ENCODE data around the gene MTARC2.
A peak's percentile ranks its signal among the peaks of the same experiment; 100 is the strongest.

The MTARC2 gene

DNA sequence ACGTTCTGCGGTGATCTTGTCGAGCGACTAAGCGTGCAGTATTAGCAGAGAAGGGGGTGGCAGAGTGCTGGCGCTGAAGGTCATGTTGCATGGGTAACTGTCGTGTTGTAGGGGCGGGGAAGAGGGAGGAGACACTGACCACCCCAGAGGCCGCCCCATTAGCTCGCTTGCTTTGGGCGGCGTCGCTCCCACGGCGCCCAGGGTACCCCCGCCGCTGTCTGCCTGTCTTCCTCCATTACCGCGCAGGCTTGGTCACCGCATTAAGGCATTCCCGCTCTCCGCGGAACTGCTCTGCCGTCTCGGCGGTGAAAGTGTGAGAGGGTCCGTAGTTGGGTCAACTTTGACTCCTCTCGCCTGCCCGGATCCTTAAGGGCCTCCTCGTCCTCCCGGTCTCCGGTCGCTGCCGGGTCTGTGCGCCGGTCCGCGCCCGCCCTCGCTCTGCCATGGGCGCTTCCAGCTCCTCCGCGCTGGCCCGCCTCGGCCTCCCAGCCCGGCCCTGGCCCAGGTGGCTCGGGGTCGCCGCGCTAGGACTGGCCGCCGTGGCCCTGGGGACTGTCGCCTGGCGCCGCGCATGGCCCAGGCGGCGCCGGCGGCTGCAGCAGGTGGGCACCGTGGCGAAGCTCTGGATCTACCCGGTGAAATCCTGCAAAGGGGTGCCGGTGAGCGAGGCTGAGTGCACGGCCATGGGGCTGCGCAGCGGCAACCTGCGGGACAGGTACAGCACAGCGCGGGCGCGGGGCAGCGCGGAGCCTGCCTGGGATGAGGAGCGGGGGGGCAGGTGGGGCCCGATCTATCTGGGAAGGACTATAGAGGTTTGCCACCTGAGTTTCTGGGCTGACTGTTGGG, at the start of gene MTARC2:
Gene MTARC2, plus strand, starts transcription at position 234 of the 846 bp plus-strand sequence. Its CDS starts 210 bp downstream, at position 444.
- H3K4me2 ChIP-seq, result no peak within 1 kb of the TSS
- H3K4me1 ChIP-seq, result no peaks in the 10 kb centered on the region
- H3K27me3 ChIP-seq, result peaks cover 37% of the 10 kb centered on the region

DNA sequence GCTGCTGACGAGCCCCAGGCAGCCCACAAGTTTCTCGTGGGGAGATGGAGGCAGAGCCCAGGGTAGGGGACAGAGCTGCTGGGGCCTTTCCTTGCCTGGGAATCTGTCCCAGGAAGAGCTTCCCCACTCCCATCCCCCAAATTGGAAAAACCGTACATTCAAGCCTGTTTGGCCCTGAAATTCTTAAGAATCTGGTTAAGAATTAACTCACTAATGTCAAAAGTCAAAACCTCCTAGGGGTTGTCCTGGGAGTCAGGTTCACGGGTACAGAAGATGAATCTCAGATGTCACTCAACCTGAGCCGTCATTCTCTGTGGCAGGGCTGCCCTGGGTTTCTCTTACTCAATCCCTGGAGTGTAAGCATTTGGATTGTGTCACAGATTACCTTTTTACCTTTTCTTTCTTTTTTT, 49.5 kb upstream of the MTARC2 start:
- Histone ChIP-seq H3K4me2 (no peak overlapping the region), H3K27me3 (no peaks in the 10 kb centered on the region), H3K27ac (no peak overlapping the region), H3K4me3 (no peak overlapping the region), H3K9ac (no peak overlapping the region), H3K36me3 (no peaks in the 10 kb centered on the region), H3K4me1 (peaks cover 41% of the 10 kb centered on the region), H4K20me1 (no peaks in the 10 kb centered on the region), H3K9me3 (peaks cover 14% of the 10 kb centered on the region)
- TF ChIP-seq Cebpa-rat (IDR thresholded peaks at IDR 0.05), result no peak

More for the DNA sequence above, at the start of gene MTARC2:
- Histone ChIP-seq H3K27ac (no peak within 1 kb of the TSS), H3K36me3 (no peaks in the 10 kb centered on the region), H3K4me3 (no peak within 1 kb of the TSS), H4K20me1 (no peaks in the 10 kb centered on the region), H3K9me3 (peaks cover 22% of the 10 kb centered on the region), H3K9ac (no peak within 1 kb of the TSS)
- TF ChIP-seq Cebpa-rat (IDR thresholded peaks at IDR 0.05), result no peak

DNA sequence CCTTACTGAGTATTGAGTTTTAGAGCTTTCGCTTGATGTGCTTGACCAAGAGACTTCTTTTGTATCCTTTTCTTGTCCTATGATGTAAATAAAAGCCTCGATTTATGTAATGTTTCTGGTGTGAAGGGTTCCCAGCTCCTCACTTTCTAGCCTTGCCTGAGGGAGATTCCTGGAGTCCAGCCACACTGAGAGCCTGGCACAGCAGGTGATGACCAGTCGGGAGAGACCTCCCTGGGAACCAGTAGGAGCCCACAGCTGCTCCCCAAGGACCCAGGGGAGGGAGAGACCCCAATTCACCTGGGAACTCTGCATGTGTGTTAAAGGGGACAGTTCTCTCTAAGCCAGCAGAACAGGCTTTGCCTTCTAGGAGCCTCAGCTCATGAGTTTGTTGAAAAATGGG, 49.1 kb upstream of the MTARC2 start:
- no peaks in the 10 kb centered on the region for H3K27me3 ChIP-seq
- H4K20me1 ChIP-seq, result no peaks in the 10 kb centered on the region
- no peak overlapping the region; the same call in 1 of the 2 replicates for H3K27ac ChIP-seq
- H3K36me3 ChIP-seq, result no peaks in the 10 kb centered on the region
- no peak overlapping the region for H3K4me3 ChIP-seq
- peaks cover 41% of the 10 kb centered on the region for H3K4me1 ChIP-seq
- H3K4me2 ChIP-seq, result peak overlapping the region; percentile 42
- TF ChIP-seq Cebpa-rat (IDR thresholded peaks at IDR 0.05), result no peak
- peaks cover 14% of the 10 kb centered on the region for H3K9me3 ChIP-seq
- H3K9ac ChIP-seq, result no peak overlapping the region

DNA sequence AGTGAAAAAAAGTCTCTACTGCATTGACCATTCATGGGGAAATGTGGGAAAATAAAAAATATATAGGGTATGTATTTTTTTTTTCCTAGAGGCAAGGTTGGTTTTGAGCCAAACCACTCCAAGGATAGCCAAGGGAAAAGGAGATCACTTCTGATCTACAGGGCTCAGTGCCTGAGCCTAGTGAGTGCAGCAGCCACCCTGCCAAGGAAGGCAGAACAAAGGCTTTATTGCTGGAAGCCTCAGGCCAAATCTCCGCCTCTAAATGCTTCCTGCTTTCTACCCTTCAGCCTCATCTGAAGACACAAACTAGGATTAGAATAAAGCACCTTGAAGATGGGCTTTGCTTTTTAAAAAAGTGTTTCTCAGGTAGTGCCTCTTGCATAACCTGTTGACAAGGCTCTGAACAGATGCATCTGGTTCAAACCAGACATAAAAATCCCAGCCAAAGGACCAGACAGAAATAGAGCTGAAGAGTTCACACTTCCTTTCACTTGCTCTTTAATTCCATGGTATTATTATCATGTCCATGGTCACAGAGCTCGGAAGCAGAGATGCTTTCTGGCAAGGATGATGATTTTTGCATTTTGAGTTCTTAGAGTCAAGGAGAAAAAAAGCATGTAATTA, 47.5 kb upstream of the MTARC2 start:
- no peak for TF ChIP-seq Cebpa-rat (IDR thresholded peaks at IDR 0.05)
- Histone ChIP-seq H3K4me3 (no peak overlapping the region), H3K4me2 (peak overlapping the region; percentile 42), H3K4me1 (peaks cover 41% of the 10 kb centered on the region), H3K9ac (no peak overlapping the region), H4K20me1 (no peaks in the 10 kb centered on the region), H3K36me3 (no peaks in the 10 kb centered on the region), H3K9me3 (peaks cover 14% of the 10 kb centered on the region), H3K27ac (0 out of 2 replicates have a peak overlapping the region, but pooled peaks have one; percentile 42), H3K27me3 (no peaks in the 10 kb centered on the region)

DNA sequence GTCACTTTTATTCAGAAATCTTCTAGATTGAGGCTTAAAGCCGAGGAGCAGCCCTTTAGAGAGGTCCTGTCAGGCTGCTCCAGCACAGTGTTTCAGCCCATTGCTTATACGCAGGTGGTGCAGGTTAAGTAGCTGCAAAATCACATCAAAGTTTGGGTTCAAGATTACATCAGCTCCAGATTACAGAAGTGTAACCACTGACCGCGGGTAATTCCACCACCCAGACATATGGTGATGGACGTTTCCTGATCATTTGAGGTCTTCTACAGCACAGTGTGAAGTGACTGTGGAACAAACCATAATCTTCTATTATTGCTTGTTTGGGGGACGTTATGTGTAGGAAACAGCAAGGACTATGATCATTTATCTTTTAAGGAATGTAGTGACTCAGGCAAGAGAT, 46.1 kb upstream of the MTARC2 start:
- TF ChIP-seq Cebpa-rat (IDR thresholded peaks at IDR 0.05), result no peak
- peak overlapping the region; percentile 27 for H3K4me2 ChIP-seq
- no peaks in the 10 kb centered on the region for H3K36me3 ChIP-seq
- H3K27me3 ChIP-seq, result no peaks in the 10 kb centered on the region
- peaks cover 41% of the 10 kb centered on the region for H3K4me1 ChIP-seq
- H3K9ac ChIP-seq, result no peak overlapping the region
- peaks cover 14% of the 10 kb centered on the region for H3K9me3 ChIP-seq
- no peak overlapping the region for H3K27ac ChIP-seq
- no peaks in the 10 kb centered on the region for H4K20me1 ChIP-seq
- H3K4me3 ChIP-seq, result no peak overlapping the region

DNA sequence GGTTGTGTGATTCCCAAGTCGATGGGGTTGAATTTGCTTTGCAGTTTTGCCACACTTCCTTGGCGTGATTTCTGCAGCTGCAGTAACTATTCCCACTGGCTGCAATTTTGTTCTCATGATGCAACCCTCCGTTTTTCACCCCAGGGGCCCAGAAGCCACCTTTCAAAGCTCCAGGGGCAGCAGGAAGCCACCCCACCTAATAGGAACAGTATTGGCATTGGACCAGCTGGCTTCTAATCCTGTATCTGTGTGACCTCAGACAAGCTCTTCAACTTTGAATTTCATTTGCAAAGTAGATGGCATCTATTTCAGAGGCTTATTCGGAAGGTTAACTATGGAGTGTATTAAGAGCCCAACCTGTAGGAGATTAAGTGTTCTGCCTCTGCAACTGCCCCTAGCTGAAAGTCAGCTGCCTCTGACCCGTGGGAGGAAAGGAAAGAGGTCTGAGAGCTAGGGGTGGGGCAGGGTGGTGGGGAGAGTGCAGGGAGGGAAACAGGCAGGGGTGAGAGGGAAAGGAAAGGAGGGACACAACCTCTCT, 45.3 kb upstream of the MTARC2 start:
- H3K27me3 ChIP-seq, result no peaks in the 10 kb centered on the region
- TF ChIP-seq Cebpa-rat (IDR thresholded peaks at IDR 0.05), result no peak
- peaks cover 14% of the 10 kb centered on the region for H3K9me3 ChIP-seq
- H3K4me3 ChIP-seq, result no peak overlapping the region
- peaks cover 41% of the 10 kb centered on the region for H3K4me1 ChIP-seq
- no peaks in the 10 kb centered on the region for H4K20me1 ChIP-seq
- 0 out of 2 replicates have a peak overlapping the region, but pooled peaks have one; percentile 27 for H3K4me2 ChIP-seq
- H3K9ac ChIP-seq, result no peak overlapping the region
- no peaks in the 10 kb centered on the region for H3K36me3 ChIP-seq
- no peak overlapping the region for H3K27ac ChIP-seq

DNA sequence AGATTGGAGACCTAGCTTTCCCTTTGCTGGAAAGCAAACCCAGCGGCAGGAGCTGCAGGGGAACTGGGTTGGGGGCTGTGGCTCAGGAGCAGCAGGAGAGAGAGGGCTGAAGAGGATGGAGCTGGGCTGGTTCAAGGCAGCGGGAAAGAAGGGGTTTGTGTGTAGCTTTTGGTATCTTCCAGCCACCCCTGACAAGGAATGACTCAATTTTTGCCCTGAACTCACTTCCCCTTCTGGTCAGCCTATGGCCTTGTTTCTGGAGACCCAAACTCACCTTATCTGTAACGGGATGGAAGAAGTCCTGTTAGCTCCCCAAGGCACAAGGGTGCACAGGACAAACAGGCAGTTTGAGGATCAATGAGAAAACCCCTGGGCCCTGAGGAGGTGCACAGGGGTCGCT, 44.8 kb upstream of the MTARC2 start:
- H3K4me2 ChIP-seq, result no peak overlapping the region
- H3K9ac ChIP-seq, result no peak overlapping the region
- no peak for TF ChIP-seq Cebpa-rat (IDR thresholded peaks at IDR 0.05)
- no peak overlapping the region for H3K27ac ChIP-seq
- H4K20me1 ChIP-seq, result no peaks in the 10 kb centered on the region
- H3K9me3 ChIP-seq, result peaks cover 14% of the 10 kb centered on the region
- peaks cover 43% of the 10 kb centered on the region for H3K4me1 ChIP-seq
- no peaks in the 10 kb centered on the region for H3K36me3 ChIP-seq
- no peak overlapping the region for H3K4me3 ChIP-seq
- no peaks in the 10 kb centered on the region for H3K27me3 ChIP-seq

DNA sequence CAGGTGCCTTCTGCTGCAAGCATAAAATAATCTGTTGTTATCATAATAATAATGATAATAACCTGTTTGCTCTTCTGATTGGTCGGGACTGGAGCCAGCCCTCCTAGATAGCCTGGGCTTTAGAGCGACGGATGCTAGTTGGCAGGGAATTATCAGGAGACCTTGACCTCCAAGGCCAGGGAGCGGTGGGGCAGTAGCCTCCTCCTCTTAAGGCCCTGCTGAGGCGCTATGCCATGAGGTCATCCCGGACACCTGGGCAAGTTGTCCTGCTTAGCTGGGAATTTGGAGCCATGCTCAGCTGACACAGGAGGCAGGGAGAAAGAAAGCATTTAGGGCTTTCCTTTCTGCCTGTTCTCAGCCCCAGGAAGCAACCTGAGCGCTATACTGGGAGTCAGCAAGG, 42.3 kb upstream of the MTARC2 start:
- H3K4me2 ChIP-seq, result no peak overlapping the region
- H3K27ac ChIP-seq, result no peak overlapping the region
- H3K4me3 ChIP-seq, result no peak overlapping the region
- H3K4me1 ChIP-seq, result peaks cover 47% of the 10 kb centered on the region
- peaks cover 14% of the 10 kb centered on the region for H3K9me3 ChIP-seq
- no peak for TF ChIP-seq Cebpa-rat (IDR thresholded peaks at IDR 0.05)
- H3K36me3 ChIP-seq, result no peaks in the 10 kb centered on the region
- H4K20me1 ChIP-seq, result no peaks in the 10 kb centered on the region
- no peak overlapping the region for H3K9ac ChIP-seq
- H3K27me3 ChIP-seq, result no peaks in the 10 kb centered on the region

DNA sequence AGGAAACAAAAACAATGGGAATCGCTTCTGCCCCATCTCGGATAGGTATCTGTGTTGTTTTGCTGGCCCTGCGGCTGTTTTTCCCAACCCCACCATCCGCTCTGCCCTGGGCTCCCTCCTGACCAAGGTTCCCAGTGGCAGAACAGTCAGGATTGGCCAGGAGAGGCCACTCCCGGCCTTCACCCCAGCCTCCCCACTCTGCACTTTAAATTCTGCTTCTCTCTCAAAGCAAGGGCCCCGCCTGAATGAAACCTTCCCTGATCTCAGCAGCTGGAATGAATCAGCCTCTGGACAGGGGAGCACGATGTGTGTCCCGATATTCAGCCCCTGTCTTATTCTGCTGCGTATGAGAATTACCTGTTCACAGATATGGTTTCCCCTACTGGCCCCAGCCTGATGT, 41.6 kb upstream of the MTARC2 start:
- Histone ChIP-seq H4K20me1 (no peaks in the 10 kb centered on the region), H3K27me3 (no peaks in the 10 kb centered on the region), H3K36me3 (no peaks in the 10 kb centered on the region), H3K27ac (no peak overlapping the region), H3K9me3 (peaks cover 14% of the 10 kb centered on the region), H3K4me3 (no peak overlapping the region), H3K9ac (no peak overlapping the region), H3K4me1 (peaks cover 46% of the 10 kb centered on the region), H3K4me2 (no peak overlapping the region)
- no peak for TF ChIP-seq Cebpa-rat (IDR thresholded peaks at IDR 0.05)

DNA sequence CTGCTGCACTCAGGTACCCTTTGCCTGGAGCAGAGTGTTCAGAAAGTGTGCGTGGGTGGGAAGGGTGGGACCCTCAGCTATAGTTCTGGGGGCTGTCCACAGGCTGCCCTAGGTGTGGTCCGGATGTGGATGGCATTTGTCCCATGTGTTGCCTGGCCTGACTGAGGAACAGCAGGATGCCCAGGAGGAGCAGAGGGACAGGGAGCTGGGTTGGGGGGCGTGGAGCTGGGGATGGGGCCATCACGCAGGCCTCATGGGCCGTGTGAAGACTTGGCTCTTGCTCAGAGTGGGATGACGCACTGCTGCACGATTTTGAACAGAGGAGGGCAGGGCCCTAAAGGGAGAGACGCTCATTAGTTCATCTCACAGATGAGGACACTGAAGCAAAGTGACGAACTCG, 41.0 kb upstream of the MTARC2 start:
- no peak for TF ChIP-seq Cebpa-rat (IDR thresholded peaks at IDR 0.05)
- no peak overlapping the region for H3K4me3 ChIP-seq
- no peak overlapping the region for H3K27ac ChIP-seq
- no peaks in the 10 kb centered on the region for H3K27me3 ChIP-seq
- peaks cover 42% of the 10 kb centered on the region for H3K4me1 ChIP-seq
- no peak overlapping the region for H3K4me2 ChIP-seq
- H4K20me1 ChIP-seq, result no peaks in the 10 kb centered on the region
- peaks cover 13% of the 10 kb centered on the region for H3K9me3 ChIP-seq
- H3K9ac ChIP-seq, result no peak overlapping the region
- no peaks in the 10 kb centered on the region for H3K36me3 ChIP-seq

Data from BLaER1 (cell line).